ENCODE measurements around the gene GPRC5A.

Gene GPRC5A

DNA sequence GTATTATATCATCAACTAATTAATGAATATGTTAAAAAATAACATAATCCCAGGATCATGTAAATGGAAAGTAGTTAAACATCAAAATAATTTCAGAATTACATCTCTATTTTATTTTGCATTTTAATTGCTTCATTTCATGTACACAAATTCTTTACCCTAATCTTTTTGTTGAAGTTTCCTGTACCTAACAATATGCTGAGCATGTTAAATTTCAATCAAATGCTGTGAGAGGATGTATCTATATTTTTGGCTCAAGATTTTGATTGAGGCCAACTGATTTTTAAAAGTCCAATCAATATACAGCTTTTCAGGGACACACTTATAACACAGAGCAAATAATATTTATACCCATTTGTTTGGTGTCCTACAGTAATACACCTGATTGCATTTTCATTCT is 54.2 kb downstream of the GPRC5A start:
- DNase-seq = no peak

DNA sequence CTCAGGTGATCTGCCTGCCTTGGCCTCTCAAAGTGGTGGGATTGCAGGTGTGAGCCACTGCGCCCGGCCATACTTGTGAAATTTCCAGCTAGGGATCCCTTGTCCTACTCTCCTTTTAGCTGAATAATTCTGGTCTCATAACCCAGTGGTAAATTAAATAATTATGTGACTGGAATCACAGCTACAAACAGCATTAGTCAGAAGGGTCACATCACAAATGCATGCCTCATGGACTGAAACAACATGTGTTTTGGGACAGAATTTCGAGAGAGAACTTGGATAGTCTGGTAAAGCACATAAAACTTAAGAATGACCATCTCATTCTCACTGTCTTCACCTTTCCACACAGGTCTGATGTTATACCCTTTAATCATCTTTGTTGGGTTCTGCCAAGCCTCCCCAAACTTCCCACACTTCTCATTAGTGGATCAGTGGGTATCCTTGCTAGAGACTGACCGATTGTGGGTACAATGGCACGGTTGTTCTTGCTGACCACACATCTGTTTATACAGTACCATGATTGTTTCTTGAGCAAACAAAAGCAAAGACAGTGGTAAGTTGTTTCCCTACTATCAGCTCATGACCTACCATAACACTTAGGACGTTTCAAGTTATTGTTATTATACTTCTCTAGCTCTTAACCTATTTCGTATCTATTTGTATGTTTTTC is 55.5 kb downstream of the GPRC5A start:
- DNase-seq = no peak

GRCh38 chr12:12947902-12948301 is 56.5 kb downstream of the GPRC5A start:
- no peak for DNase-seq

DNA sequence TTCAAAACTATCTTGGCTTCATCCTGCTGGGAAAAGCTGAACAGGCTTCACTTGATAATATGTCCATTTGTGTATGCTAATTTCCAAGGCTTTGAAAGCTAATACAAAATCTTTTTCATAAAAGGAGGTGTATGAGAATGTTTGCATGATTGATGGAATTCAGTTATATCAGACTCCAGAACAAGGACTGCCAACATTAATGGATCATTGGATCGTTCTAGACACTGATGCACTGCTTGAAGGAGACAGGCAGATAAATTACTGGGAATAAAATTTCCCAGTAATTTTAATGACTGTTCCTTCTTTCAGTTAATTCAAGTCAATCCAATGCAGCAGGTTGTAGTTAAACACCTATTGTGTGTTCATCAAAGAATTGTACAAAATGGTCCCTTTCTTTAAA is 60.1 kb downstream of the GPRC5A start:
- DNase-seq = no peak

DNA sequence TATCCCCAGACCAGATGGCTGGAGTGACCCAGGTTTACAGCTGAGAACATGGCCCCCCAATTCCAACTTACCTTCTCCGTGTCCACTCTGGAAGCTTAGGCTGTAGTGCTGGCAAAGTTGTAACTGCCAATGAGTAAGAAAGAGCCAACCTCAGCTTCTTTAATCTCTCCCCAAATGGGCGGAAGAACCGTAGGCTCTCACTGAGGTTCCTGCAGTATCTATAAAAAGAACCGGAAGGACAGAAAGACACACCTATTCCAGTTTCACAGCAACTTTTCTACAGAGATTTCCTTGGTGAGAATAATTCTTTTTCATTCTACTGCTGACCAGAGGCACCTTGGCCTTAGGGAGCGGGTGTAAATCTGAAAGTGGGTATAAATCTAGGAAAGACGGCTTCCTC is 60.7 kb downstream of the GPRC5A start, which contains the start of gene GPRC5D:
Gene GPRC5D, minus strand, starts transcription at position 135 of the 400 bp plus-strand sequence. CDS start 1,786 bp downstream, outside the sequence.
- DNase-seq = no peak

- no peak for DNase-seq
These were observed 63.0 kb downstream of the GPRC5A start for GRCh38 chr12:12954356-12954755.

- DNase-seq = no peak
These were observed 63.7 kb downstream of the GPRC5A start for GRCh38 chr12:12954878-12955625.

GRCh38 chr12:12958886-12959285 is 67.5 kb downstream of the GPRC5A start:
- DNase-seq = no peak

GRCh38 chr12:12960639-12961209 is 69.4 kb downstream of the GPRC5A start:
- no peak for DNase-seq

DNA sequence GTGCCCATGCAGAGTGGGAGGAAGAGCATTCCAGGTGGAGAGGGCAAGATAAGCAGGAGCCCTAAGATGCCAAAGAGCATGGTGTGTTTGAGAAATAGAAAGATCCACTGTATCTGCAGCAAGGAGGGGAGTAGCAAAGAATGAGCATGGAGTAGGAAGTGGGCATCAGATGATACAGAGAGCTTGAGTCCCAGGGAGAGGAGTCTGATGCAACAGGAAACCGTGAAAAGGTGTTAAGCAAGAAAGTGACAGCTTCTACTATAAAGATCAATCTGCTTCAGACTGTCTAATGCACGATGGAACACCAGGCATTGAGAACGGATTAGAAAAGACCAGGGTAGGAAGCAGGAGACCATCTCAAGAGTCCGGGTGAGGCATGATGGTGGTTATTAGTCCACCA is 72.9 kb downstream of the GPRC5A start:
- DNase-seq = no peak

DNA sequence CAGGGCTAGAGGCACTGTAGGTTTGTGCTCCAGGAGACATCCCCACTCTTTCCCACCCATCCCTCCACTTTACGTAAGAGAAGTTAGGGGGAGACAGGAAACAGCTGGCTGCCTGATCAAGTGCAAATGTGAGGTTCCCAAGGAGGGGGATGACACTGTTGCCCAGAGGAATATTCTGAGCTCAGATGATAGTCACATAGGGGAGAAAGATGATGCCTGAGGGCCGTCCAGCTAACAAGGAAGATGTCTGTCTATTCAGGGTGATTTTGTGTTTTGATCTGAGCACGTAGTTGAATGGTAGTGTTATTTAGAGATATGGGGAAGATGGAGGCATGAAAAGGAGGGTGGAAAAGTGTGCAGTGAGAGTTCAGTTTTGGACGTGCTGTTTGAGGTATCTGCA is 74.5 kb downstream of the GPRC5A start:
- no peak for DNase-seq

Measured in stimulated activated CD4-positive, alpha-beta T cell treated with anti-CD3 and anti-CD28 coated beads, Interleukin-4, amount 100 ng/mL, for 24 hours (primary cell).